Type B pancreatic cell (in vitro differentiated cells): Measurements from ENCODE around the gene ARL14EP. TPM values are rescaled to one million over a fixed set of nuclear protein-coding genes. Genes with fewer than 3 reads are reported as not detected.

Experiments used
- DNase-seq: peaks from one replicate; pipeline ENCODE4 v3.0.0; 2021; ENCODE audit warnings: mixed read lengths; ENCODE audit not compliant: unreplicated experiment; ENCODE audit errors: extremely low spot score
- H3K27ac Mint-ChIP-seq: 2 replicates; pipeline ENCODE4 v1.8.0; 2021; ENCODE audit warnings: mild to moderate bottlenecking, mixed read lengths
- H3K27me3 Mint-ChIP-seq: 2 replicates; pipeline ENCODE4 v1.8.0; 2021; ENCODE audit warnings: mixed read lengths
- H3K36me3 Mint-ChIP-seq: 2 replicates; pipeline ENCODE4 v1.8.0; 2021; ENCODE audit warnings: mixed read lengths
- H3K4me1 Mint-ChIP-seq: one replicate; pipeline ENCODE4 v1.8.0; 2021; ENCODE audit warnings: mixed read lengths; ENCODE audit not compliant: unreplicated experiment
- H3K4me3 Mint-ChIP-seq: 2 replicates; pipeline ENCODE4 v1.8.0; 2021; ENCODE audit warnings: mild to moderate bottlenecking, mixed read lengths
- H3K9me3 Mint-ChIP-seq: 2 replicates; pipeline ENCODE4 v1.8.0; 2021; ENCODE audit warnings: mixed read lengths
- total RNA-seq: library from RNA; stranded (reverse); gene quantifications from 2 replicates; pipeline ENCODE4 v1.2.1, GENCODE V29; 2021; ENCODE audit warnings: low replicate concordance
- TF ChIP-seq, protein P1 (sequence below): fragments of 200-600 bp; sonication (generic); conservative IDR thresholded peaks from 2 replicates; pipeline ENCODE4 v1.5.0; 2021; ENCODE audit warnings: antibody characterized with exemption, mild to moderate bottlenecking

Gene ARL14EP
- total RNA-seq, 1 donor from 2014 or later = 34.5 TPM

DNA sequence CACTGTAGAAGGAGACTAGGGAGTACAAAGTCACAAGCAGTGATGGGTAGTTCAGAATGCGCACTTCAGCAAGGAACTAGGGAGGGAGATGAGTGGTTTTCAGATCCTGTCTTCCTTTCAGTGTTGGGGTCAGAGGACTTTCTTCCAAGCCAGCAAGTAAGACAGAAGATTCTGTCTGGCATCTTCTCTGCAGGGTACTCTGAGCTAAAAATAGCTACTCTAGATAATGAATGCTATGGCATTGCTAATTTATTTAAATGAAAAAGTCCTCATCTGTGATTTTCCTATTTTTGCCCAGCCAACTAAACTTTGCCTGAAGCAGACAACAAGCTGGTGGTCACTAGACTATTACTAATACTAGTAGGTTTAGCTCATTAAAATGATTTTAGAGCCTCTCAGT lies 18.3 kb upstream of the ARL14EP start:
- no peaks in the 10 kb centered on the region for H3K4me1 Mint-ChIP-seq
- no peak overlapping the region for H3K4me3 Mint-ChIP-seq
- H3K27me3 Mint-ChIP-seq = no peaks in the 10 kb centered on the region

GRCh38 chr11:30310623-30311022 lies 12.3 kb upstream of the ARL14EP start:
- Mint-ChIP-seq H3K4me3 (no peak overlapping the region), H3K4me1 (no peaks in the 10 kb centered on the region), H3K27me3 (no peaks in the 10 kb centered on the region), H3K36me3 (no peaks in the 10 kb centered on the region), H3K9me3 (peaks cover 4% of the 10 kb centered on the region), H3K27ac (no peak overlapping the region)
- DNase-seq = no peak
- TF ChIP-seq, protein P1, sequence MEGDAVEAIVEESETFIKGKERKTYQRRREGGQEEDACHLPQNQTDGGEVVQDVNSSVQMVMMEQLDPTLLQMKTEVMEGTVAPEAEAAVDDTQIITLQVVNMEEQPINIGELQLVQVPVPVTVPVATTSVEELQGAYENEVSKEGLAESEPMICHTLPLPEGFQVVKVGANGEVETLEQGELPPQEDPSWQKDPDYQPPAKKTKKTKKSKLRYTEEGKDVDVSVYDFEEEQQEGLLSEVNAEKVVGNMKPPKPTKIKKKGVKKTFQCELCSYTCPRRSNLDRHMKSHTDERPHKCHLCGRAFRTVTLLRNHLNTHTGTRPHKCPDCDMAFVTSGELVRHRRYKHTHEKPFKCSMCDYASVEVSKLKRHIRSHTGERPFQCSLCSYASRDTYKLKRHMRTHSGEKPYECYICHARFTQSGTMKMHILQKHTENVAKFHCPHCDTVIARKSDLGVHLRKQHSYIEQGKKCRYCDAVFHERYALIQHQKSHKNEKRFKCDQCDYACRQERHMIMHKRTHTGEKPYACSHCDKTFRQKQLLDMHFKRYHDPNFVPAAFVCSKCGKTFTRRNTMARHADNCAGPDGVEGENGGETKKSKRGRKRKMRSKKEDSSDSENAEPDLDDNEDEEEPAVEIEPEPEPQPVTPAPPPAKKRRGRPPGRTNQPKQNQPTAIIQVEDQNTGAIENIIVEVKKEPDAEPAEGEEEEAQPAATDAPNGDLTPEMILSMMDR = no peak

More for the DNA sequence above, 18.3 kb upstream of the ARL14EP start:
- Mint-ChIP-seq H3K36me3 (no peaks in the 10 kb centered on the region), H3K9me3 (no peaks in the 10 kb centered on the region), H3K27ac (no peak overlapping the region)
- no peak for DNase-seq
- TF ChIP-seq, protein P1 = no peak

DNA sequence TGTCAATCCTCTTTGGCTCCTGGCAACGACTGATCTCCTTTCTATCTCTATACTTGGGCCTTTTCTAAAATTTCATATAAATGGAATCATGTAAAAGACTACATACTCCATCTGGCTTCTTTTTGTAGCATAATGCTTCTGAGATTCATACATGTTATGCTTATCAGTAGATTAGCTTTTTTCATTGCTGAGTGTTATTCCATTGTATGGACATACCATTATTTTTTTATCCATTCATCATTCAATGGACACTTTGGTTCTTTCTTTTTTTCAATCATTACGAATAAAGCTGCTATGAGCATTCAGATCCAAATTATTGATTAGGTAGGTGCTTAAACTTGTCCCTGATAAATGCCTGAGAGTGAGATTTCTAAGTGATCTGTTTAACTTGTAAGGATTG lies 11.7 kb upstream of the ARL14EP start:
- H3K9me3 Mint-ChIP-seq = peaks cover 4% of the 10 kb centered on the region
- H3K36me3 Mint-ChIP-seq = no peaks in the 10 kb centered on the region
- DNase-seq = no peak
- no peaks in the 10 kb centered on the region for H3K27me3 Mint-ChIP-seq
- H3K27ac Mint-ChIP-seq = no peak overlapping the region
- H3K4me1 Mint-ChIP-seq = no peaks in the 10 kb centered on the region
- TF ChIP-seq, protein P1 = no peak
- H3K4me3 Mint-ChIP-seq = no peak overlapping the region

DNA sequence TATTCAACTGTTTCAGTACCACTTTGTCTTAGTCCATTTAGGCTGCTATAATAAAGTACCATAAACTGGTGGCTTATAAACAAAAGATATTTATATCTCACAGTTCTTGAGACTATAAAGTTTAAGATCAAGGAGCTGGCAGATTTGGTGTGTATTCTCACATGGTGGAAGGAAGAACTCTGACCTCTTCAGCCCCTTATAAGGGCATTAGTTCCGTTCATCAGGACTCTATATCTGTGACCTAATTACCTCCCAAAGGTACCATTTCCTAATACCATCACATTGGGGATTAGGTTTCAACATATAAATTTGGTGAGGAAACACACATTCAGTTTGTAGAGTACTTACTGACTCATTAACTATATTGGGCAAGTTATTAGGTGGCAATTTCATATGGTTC lies 10.7 kb upstream of the ARL14EP start:
- Mint-ChIP-seq H3K36me3 (no peaks in the 10 kb centered on the region), H3K27me3 (peaks cover 4% of the 10 kb centered on the region), H3K9me3 (peaks cover 4% of the 10 kb centered on the region), H3K27ac (no peak overlapping the region), H3K4me3 (no peak overlapping the region), H3K4me1 (no peaks in the 10 kb centered on the region)
- TF ChIP-seq, protein P1 = no peak
- no peak for DNase-seq

GRCh38 chr11:30313580-30313979 lies 9.3 kb upstream of the ARL14EP start:
- TF ChIP-seq, protein P1 = no peak
- Mint-ChIP-seq H3K9me3 (peaks cover 4% of the 10 kb centered on the region), H3K27ac (no peak overlapping the region), H3K36me3 (no peaks in the 10 kb centered on the region), H3K27me3 (peaks cover 10% of the 10 kb centered on the region), H3K4me1 (no peaks in the 10 kb centered on the region), H3K4me3 (no peak overlapping the region)
- no peak for DNase-seq

DNA sequence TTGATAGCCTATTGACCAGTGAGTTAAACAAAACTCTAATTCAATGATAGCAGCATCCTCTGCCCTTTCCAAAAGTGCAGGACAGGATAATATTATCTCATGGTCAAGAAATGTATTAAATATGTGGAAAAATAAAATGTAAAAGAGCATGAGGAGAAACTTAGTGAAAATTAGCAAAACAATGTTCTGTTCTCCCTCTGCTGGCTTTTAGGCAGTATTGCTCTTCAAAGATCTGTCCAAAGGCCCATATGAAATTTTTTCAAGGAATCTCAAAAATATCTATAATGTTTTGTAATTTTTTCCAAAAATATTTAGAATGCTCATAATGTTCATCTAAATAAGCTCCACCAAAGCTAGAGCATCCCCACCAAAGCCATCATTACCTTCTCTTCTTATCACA lies 8.3 kb upstream of the ARL14EP start:
- Mint-ChIP-seq H3K4me3 (no peak overlapping the region), H3K36me3 (no peaks in the 10 kb centered on the region), H3K27ac (no peak overlapping the region), H3K27me3 (peaks cover 11% of the 10 kb centered on the region), H3K4me1 (no peaks in the 10 kb centered on the region), H3K9me3 (peaks cover 4% of the 10 kb centered on the region)
- DNase-seq = no peak
- TF ChIP-seq, protein P1 = peak; percentile 78
